Panc1 (cell line): Measurements from ENCODE around the gene GADD45G. TPM values are rescaled to one million over a fixed set of nuclear protein-coding genes. Genes with fewer than 3 reads are reported as not detected.

Experiments
- ATAC-seq: fragments of 200-7000 bp; cut with Tn5 transposase; 2 replicates; pipeline ENCODE4 v1.9.1; 2020; ENCODE audit warnings: mild to moderate bottlenecking, moderate library complexity
- BruUV-seq: library from RNA; stranded (reverse); fragments of 400-500 nt; replicated peaks from 2 replicates; lab custom pipeline; 2021; lab: Mats Ljungman, UMichigan
- CTCF ChIA-PET: fragments of 300-600 bp; sonication (Branson Sonifier 250); formaldehyde crosslinking; loops from one replicate; lab custom pipeline; 2022; ENCODE audit warnings: antibody characterized with exemption; lab: Charles Lee
- POLR2A ChIA-PET: fragments of 300-600 bp; sonication (Branson Sonifier 250); formaldehyde crosslinking; loops from one replicate; lab custom pipeline; 2022; ENCODE audit warnings: antibody characterized with exemption; lab: Charles Lee
- DNase-seq: peaks from one replicate; pipeline ENCODE4 v3.0.0-alpha.2; 2010; ENCODE audit warnings: low read depth, low spot score
- H3K27ac ChIP-seq: 2 replicates; pipeline ENCODE4 v1.5.1; 2011; ENCODE audit warnings: mild to moderate bottlenecking, low read length, inconsistent platforms
- H3K27me3 ChIP-seq: fragments of 200-500 bp; sonication (Bioruptor generic); 2 replicates; pipeline ENCODE4 v1.6.0; 2014; ENCODE audit warnings: low read length, inconsistent platforms; ENCODE audit not compliant: control insufficient read depth, insufficient read depth
- H3K36me3 ChIP-seq: fragments of 200-500 bp; sonication (Bioruptor generic); 2 replicates; pipeline ENCODE4 v1.5.1; 2014; ENCODE audit warnings: inconsistent platforms, mild to moderate bottlenecking, low read length, moderate library complexity; ENCODE audit not compliant: control insufficient read depth, insufficient read depth
- H3K4me1 ChIP-seq: 2 replicates; pipeline ENCODE4 v1.5.1; 2011; ENCODE audit warnings: inconsistent platforms, mild to moderate bottlenecking, low read length, moderate library complexity; ENCODE audit not compliant: control insufficient read depth, insufficient read depth
- H3K4me3 ChIP-seq, 2 experiments: 2 replicates each; pipeline ENCODE4 v1.5.1; 2011 to 2012; ENCODE audit warnings: low read depth in 2 of 2, low read length in 2 of 2, mild to moderate bottlenecking in 2 of 2, inconsistent platforms in 1 of 2, moderate library complexity in 1 of 2
- H3K9me3 ChIP-seq: fragments of 200-500 bp; sonication (Bioruptor generic); 2 replicates; pipeline ENCODE4 v1.5.1; 2014; ENCODE audit warnings: low read depth, mild to moderate bottlenecking, inconsistent platforms, low read length, moderate library complexity; ENCODE audit not compliant: control insufficient read depth, insufficient read depth
- CTCF ChIP-seq: fragments of 450-650 bp; IDR thresholded peaks from 2 replicates; pipeline ENCODE4 v1.5.1; 2017; ENCODE audit warnings: mild to moderate bottlenecking
- POLR2AphosphoS5 ChIP-seq: IDR thresholded peaks from 2 replicates; pipeline ENCODE4 v1.6.1; 2012; ENCODE audit warnings: mild to moderate bottlenecking, low read depth, low read length, moderate library complexity
- REST ChIP-seq, 2 experiments: IDR thresholded peaks; 2 replicates each; pipeline ENCODE4 v1.6.1; 2011 to 2012; ENCODE audit warnings: low read depth in 2 of 2, control low read depth in 1 of 2, low read length in 1 of 2, mild to moderate bottlenecking in 1 of 2, moderate library complexity in 1 of 2; ENCODE audit not compliant: insufficient read depth in 1 of 2
- SIN3A ChIP-seq: IDR thresholded peaks from 2 replicates; pipeline ENCODE4 v1.6.1; 2012; ENCODE audit warnings: low read depth, mild to moderate bottlenecking, low read length, moderate library complexity, borderline replicate concordance; ENCODE audit not compliant: insufficient read depth
- TCF7L2 ChIP-seq: IDR thresholded peaks from 2 replicates; pipeline ENCODE4 v1.6.1; 2011; ENCODE audit warnings: mild to moderate bottlenecking, low read depth, low read length, inconsistent platforms
- in situ Hi-C: cut with HindIII; loops from 2 replicates; pipeline ENCODE4 v1.10.0; 2016; ENCODE audit warnings: low sequenced_read_pairs, low pct_unique_long_range_greater_than_20kb
- intact Hi-C: fragments of 100-400 bp; cut with micrococcal nuclease; formaldehyde crosslinking; loops from one replicate; pipeline ENCODE4 v1.10.0; 2022; ENCODE audit not compliant: unreplicated experiment
- total RNA-seq: library from RNA; stranded (reverse); gene quantifications from one replicate; pipeline ENCODE4 v1.2.1, GENCODE V29; 2021; ENCODE audit not compliant: unreplicated experiment

GADD45G gene
- total RNA-seq, 1 experiment from 2014 or later = 1.2 TPM

GRCh38 chr9:89574309-89574708 lies 30.5 kb upstream of the GADD45G start:
- ChIA-PET CTCF (no interaction called here), POLR2A (no interaction called here)
- intact Hi-C loops (no loop called here), in situ Hi-C loops (no loop called here)
- no peaks in the 10 kb centered on the region for H3K4me1 ChIP-seq
- no peaks in the 10 kb centered on the region for H3K36me3 ChIP-seq
- H3K27ac ChIP-seq = no peak overlapping the region
- H3K4me3 ChIP-seq = no peak overlapping the region
- ATAC-seq (no peak), DNase-seq (no peak)
- H3K9me3 ChIP-seq = no peaks in the 10 kb centered on the region
- no TSS peak for BruUV-seq
- H3K27me3 ChIP-seq = no peaks in the 10 kb centered on the region; the same call in none of the 2 replicates
- TF ChIP-seq CTCF (no peak), SIN3A (no peak), REST (IDR thresholded peaks at IDR 0.05; ENCODE audit: insufficient read depth in 1 of 2, low read depth in 2 of 2, low read length in 1 of 2) (no peak), TCF7L2 (no peak), POLR2AphosphoS5 (no peak)

GRCh38 chr9:89576404-89576839 lies 28.4 kb upstream of the GADD45G start:
- CTCF ChIA-PET = interaction anchor here (0.6 to 0.7 kb wide), 2 partner anchors 12 to 24 kb away, joined by 4 read pairs; no protein-coding TSS in a partner anchor
- DNase-seq (no peak), ATAC-seq (no peak)
- in situ Hi-C loops = no loop called here
- no peaks in the 10 kb centered on the region for H3K36me3 ChIP-seq
- H3K4me1 ChIP-seq = no peaks in the 10 kb centered on the region
- H3K9me3 ChIP-seq = no peaks in the 10 kb centered on the region
- H3K27ac ChIP-seq = no peak overlapping the region
- H3K4me3 ChIP-seq = no peak overlapping the region
- TF ChIP-seq REST (IDR thresholded peaks at IDR 0.05; ENCODE audit: insufficient read depth in 1 of 2, low read depth in 2 of 2, low read length in 1 of 2) (no peak), CTCF (peak; percentile 60; the same call in 1 of the 2 replicates)
- H3K27me3 ChIP-seq = no peaks in the 10 kb centered on the region; the same call in none of the 2 replicates
- intact Hi-C loops = no loop called here
- POLR2A ChIA-PET = no interaction called here
- no TSS peak for BruUV-seq
